ENCODE results near the gene PDLIM4.

Gene PDLIM4

DNA sequence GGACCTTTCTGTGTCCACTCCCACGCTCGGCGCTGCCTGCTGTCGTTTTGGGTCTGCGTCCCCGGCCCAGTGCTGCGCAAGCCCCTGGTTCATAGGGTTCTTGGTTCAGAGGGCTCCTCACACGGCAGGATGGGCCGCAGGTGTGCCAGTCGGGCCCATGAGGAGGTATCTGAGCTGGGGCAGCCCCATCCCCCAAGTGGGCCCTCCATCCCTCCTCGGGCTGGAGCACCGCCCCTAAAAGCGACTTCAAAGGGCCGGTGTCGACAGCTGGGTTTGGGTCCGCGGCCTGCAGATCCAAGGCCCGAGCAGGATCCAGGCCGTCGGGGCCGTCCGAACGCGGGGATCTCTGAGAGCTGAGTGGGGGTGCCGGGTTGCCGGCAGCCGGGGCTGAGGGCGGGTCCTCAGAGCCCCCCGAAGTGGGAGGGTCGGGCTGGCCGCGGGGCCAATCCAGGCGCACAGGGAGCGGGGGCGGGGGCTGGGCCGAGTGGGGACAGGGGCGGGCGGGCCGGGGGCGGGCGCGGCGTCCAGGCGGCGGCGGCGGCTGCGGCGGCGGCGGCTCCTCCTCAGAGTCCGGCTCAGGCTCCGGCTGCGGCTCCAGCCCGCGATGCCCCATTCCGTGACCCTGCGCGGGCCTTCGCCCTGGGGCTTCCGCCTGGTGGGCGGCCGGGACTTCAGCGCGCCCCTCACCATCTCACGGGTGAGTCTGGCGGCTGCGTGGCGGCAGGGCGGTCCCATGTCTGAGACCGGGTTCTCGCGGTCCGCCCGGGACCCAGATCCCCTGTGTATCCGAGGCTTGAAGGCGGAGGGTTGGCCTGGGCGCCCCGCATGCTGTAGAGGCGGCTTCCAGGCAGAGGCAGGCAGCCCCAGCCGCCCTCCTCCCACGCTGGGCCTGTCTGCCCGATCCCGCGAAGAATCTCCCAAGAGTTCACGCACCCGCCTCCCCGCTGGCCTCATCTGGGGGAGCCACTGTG is at the start of gene PDLIM4:
TSS of gene PDLIM4 (plus strand) at position 566 of the 971 bp plus-strand sequence. CDS start at position 605, 39 bp downstream.
- DNase-seq: no peak

- DNase-seq: no peak
These were observed 49.7 kb upstream of the PDLIM4 start for GRCh38 chr5:132207778-132208177.

- no peak for DNase-seq
These were observed 48.4 kb upstream of the PDLIM4 start for GRCh38 chr5:132209131-132209530.

DNA sequence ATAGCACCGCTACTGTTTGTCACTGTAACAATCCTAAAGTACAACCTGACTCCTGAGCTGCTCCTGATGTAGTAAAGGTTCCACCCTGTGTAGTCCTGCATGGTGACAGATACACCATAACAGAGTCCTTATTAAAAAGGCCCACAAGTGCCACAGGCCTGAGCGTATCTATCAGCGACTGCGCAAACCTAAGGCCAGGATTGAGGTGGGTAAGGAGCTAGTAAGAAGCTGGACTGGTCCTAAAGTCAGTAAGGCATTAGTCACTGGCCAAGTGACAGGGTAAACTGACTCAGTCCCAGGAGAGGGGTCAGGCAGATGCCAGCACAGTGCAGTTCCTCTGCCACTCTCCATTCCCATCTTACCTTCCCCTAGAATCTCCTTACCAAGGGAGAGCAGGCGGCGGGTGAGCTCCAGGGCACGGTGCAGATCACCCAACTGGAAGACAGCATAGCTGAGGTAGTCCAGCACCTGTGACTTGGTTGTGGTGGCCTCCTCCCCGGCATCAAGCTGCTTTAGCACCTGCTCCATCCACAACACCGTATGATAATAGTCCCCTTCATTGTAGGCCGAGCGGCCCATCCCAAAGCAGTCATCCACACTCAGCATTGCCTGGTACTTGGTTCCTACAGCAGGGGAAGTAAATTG is 47.5 kb upstream of the PDLIM4 start:
- no peak for DNase-seq

DNA sequence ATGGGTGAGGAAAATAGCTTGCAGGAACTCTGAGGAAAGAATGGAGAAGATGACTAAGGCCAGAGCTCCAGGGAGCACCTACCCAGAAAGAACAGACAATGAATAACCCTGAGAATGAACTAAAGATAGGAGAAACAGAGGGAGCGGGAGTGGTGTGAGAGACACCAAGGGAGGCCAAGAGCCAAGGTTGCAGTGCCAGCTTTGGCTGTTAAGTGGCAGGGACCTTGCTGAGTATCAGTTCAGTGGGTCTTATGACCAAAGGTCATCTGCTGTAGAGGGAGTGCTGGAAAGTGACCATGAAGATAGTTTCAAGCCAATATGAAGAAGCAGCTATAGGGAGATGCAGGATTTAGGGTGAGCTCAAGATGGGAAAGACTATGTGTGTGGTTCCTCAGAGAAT is 46.6 kb upstream of the PDLIM4 start:
- no peak for DNase-seq

GRCh38 chr5:132211787-132212186 is 45.7 kb upstream of the PDLIM4 start:
- no peak for DNase-seq

DNA sequence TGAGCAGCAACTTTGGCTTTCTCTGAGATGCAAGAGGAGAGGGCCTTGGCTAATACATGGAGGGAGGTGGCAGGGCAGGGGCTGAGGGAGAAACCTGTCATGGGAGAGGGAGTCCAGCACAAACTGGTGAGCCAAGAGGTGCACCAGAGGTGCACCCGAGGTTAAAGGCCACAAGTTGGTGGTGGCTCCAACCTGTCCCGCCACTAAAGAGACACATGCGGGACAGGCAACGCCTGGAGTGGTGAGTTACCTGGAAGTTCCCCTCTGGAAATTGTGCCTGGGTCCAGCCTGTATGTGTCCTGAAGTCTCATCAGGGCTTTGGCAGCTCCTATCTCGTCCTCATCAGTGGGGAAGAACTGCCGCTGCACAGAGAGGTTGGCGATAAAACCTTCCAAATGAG is 43.8 kb upstream of the PDLIM4 start:
- DNase-seq: no peak

DNA sequence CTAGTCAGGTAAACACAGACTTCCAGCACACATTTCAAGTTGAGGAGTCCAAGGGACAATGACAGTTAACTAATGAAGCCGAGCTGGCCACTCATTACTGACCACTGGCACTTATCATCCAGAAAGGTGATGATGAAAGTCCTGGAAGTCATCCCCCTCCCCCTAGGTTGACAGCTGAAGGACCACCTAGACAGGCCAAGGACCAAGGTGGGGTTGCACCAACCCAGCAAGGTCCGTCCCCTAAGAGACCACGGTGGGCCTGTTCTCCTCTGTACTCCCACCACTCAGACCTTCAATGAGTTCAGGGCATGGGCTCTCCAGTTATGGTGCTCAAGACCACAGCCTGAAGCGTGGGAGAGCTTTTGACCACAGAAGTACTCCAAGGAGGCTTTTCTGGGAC is 43.0 kb upstream of the PDLIM4 start:
- DNase-seq: no peak

DNA sequence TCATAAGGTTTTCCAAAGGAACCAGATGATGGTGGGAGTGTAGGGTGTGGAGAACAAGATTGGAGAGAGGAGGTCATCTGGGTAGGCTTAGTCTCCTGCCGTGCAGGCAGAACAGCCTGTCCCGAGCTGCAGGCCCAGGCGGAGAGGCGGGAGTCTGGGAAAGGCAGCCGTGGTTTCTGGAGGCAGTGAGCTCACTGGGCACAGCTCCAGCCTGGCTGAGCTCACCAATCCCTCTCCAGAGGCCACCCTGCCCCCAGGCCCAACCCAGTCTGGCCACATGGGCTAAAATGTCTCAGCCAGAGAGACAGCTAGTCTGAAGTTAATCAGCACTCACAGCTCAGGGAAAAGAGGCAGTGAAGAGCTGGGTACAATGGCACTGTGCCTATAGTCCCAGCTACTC is 42.2 kb upstream of the PDLIM4 start:
- no peak for DNase-seq

DNA sequence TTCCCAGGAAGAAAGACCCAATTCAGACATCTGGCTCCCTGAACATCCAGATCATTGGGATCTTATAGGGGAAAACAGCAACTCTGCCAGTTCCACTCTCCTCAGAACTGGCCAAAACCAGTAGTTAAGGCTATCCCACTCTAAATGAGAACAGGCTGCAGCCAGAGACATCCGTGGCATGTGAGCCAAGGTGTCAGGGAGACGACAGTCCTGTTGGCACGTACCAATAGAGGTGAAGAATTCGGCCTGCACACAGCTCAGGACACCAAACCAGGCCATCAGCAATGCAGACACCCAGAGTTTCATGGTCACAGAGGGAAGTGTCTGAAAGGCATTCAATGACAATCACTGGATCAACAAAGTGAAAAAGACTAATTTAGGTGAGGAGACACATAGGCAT is 39.2 kb upstream of the PDLIM4 start:
- no peak for DNase-seq

- no peak for DNase-seq
These were observed 38.1 kb upstream of the PDLIM4 start for GRCh38 chr5:132219289-132219970.

DNA sequence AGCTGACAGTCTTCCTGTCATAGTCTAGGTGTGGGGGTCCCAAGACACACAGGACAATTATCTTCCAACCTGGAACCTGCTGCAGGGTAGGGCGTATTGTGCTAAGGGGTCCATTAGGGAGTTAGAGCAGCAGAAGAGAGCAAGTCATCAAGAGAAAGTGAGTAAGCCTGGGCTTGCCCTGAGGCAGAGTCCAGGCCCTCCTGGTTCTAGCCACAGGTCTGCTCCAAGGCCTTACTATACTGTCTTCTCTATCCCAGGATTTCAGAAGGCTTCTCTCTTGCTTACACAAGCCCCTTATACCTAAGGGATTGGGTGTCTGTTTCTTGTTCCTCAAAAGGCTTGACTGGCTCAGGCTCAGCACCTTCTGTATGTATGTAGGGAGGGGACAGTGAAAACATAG is 37.5 kb upstream of the PDLIM4 start:
- no peak for DNase-seq

DNA sequence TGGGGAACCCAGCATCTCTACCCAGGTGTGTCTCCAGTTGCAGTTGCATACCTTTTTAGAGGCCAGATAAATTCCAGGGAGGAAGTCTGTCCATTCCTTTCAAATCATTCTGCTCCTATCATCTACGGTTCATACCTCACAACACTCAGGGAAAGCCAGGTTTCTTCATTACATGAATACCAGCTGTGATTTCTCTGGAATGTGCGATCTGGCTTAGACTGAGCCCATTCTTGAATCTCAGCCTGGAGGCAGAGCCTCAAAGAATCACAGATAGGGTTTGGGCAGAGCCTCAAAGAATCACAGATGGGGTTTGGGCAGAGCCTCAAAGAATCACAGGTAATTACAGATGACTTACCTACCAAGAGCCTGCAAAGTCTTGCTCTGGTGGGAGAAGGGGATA is 37.0 kb upstream of the PDLIM4 start:
- DNase-seq: no peak

- no peak for DNase-seq
These were observed 35.5 kb upstream of the PDLIM4 start for GRCh38 chr5:132221781-132222648.

DNA sequence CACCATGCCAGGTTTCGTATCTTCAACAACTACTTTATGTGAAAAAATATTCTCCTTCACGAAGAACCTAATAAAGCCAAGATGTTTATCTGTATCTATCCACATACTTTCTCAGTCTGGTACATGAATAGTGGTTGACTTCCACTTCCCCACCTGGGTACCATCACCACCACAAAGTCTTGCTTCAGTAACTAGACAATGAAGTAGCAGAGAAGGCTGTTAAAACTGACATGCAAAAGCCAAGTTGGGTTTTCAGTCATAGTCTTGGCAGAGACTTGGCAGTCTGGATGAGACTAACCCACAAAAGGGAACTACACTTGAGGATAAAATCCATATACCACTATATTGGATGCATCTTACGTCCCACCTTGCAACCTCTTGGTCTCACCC is 34.9 kb upstream of the PDLIM4 start:
- DNase-seq: no peak

DNA sequence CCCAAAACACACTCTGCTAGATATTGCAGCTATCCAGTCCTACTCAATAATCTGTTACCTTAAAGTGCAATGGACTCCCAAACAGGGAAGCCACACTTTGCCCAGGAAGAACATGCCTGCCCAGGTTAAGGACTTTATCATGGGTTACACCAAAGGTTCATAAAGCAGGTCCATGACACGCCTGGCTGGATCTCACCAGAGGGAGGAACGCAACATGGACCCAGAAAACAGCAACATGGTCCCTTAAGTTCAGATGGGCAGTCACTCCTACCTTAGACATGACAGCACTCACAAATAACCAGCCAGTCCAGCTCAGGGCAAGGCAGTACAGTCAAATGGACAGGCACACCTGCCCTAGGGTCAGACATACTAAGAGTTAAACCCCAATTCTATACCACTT is 33.6 kb upstream of the PDLIM4 start:
- DNase-seq: no peak

GRCh38 chr5:132224716-132225115 is 32.8 kb upstream of the PDLIM4 start:
- no peak for DNase-seq

DNA sequence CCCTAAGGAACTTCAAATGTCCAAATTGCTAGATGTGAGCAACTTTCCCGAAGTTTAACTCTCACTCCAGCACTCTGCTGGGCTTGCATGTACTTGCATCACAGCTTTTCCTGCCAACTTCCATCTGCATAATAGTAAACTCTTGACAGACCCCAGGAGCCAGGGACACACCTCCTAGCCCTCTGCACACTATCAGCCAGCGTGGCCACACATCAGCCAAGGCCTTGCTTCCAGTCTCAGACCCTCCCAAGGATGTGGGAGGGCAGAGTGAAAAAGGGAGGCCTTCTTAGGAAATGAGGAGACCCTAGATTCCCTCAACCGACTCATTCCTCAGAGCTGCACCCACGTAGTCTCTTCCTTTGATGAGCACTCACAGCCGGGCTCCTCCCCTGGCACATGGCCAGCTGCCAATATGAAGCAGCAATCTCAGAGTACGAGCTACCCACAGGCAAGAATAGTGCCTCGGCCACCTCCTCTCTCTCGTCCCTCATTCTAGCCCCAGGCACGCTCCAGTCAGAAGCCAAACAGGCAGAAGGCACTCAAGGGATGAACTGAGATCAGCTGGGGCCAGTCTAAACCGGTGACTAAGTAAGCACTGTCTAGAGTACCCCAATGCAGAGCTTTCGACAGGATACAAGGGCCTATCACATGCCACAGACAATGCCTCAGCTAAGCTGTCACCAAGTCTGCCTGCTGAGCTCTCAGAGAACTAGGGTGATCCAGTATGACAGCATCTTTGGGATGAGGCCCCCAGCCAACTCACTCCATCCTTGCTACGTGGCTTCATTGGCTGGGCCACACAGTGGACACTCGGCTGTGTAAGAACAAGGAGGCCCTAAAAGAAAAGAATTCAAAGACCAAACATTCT is 32.1 kb upstream of the PDLIM4 start:
- no peak for DNase-seq

- DNase-seq: no peak
These were observed 30.8 kb upstream of the PDLIM4 start for GRCh38 chr5:132226516-132227234.

GRCh38 chr5:132227235-132227484 is 30.3 kb upstream of the PDLIM4 start:
- DNase-seq: no peak
